GM13976 (cell line): Measurements from ENCODE around the gene ZNF32.
A peak's percentile ranks its signal among the peaks of the same experiment; 100 is the strongest.

Source experiments
- DNase-seq: peaks from one replicate; pipeline ENCODE4 v3.0.0; 2012; ENCODE audit warnings: low spot score
- CTCF ChIP-seq: IDR thresholded peaks from 2 replicates; pipeline ENCODE4 v1.5.1; 2012; ENCODE audit warnings: borderline replicate concordance, mild to moderate bottlenecking; ENCODE audit not compliant: insufficient read depth; ENCODE audit errors: extremely low read depth, missing control alignments, control extremely low read depth
- in situ Hi-C: fragments of 300-500 bp; cut with MboI; formaldehyde crosslinking; loops from one replicate; pipeline ENCODE4 v1.12.0; 2022; ENCODE audit warnings: low sequenced_read_pairs, mixed read lengths, inconsistent platforms; ENCODE audit not compliant: unreplicated experiment

Gene ZNF32

GRCh38 chr10:43676901-43677300, 28.2 kb upstream of the ZNF32 start:
- DNase-seq, result no peak
- in situ Hi-C loops, result loop anchor here (25.0 kb wide), 1 partner anchor 360 kb away; no protein-coding TSS in a partner anchor
- no peak for TF ChIP-seq CTCF

GRCh38 chr10:43676331-43676730, 27.6 kb upstream of the ZNF32 start:
- no peak for DNase-seq
- in situ Hi-C loops, result loop anchor here (25.0 kb wide), 1 partner anchor 361 kb away; no protein-coding TSS in a partner anchor
- no peak for TF ChIP-seq CTCF

- no peak for TF ChIP-seq CTCF
- no peak for DNase-seq
- in situ Hi-C loops, result loop anchor here (25.0 kb wide), 3 partner anchors 363 to 1188 kb away; partner anchors contain the start of gene CXCL12
Measured at GRCh38 chr10:43674553-43675210, 26.0 kb upstream of the ZNF32 start.

GRCh38 chr10:43673471-43673870, 24.8 kb upstream of the ZNF32 start:
- in situ Hi-C loops, result loop anchor here (25.0 kb wide), 2 partner anchors 714 to 1189 kb away; partner anchors contain the start of gene CXCL12
- TF ChIP-seq CTCF, result no peak
- no peak for DNase-seq

GRCh38 chr10:43671659-43672531, 23.2 kb upstream of the ZNF32 start:
- peak; percentile 81 for DNase-seq
- in situ Hi-C loops, result loop anchor here (25.0 kb wide), 2 partner anchors 715 to 1190 kb away; partner anchors contain the start of gene CXCL12
- peak; percentile 73 for TF ChIP-seq CTCF

GRCh38 chr10:43669386-43669785, 20.7 kb upstream of the ZNF32 start:
- no peak for TF ChIP-seq CTCF
- in situ Hi-C loops, result loop anchor here (25.0 kb wide), 2 partner anchors 718 to 1193 kb away; partner anchors contain the start of gene CXCL12
- no peak for DNase-seq
